ENCODE data around the gene SLC6A3. TPM values are rescaled to one million over a fixed set of nuclear protein-coding genes. Genes with fewer than 3 reads are reported as not detected.

SLC6A3 gene
- total RNA-seq, 2 donors from 2014 or later, result 0.18 TPM; not detected in 1

GRCh38 chr5:1380011-1380817 is 65.0 kb downstream of the SLC6A3 start:
- Mint-ChIP-seq H3K4me3 (no peak overlapping the region), H3K36me3 (ENCODE audit: low read depth) (no peaks in the 10 kb centered on the region), H3K27ac (no peak overlapping the region), H3K4me1 (no peaks in the 10 kb centered on the region), H3K27me3 (ENCODE audit: insufficient read depth) (peaks cover 56% of the 10 kb centered on the region), H3K9me3 (peaks cover 13% of the 10 kb centered on the region)
- WGBS, 2 experiments (ENCODE audit: insufficient coverage in 1 of 2, insufficient read length in 1 of 2), result 23 to 75% methylated on average over 4 to 34 of the region's 34 CpGs
- peak; percentile 100 for TF ChIP-seq CTCF (conservative IDR thresholded peaks at IDR 0.05)
- Histone ChIP-seq H3K27ac (ENCODE audit: low read depth, low read length) (no peak overlapping the region), H3K9ac (ENCODE audit: extremely low read depth, low read length, poor library complexity, severe bottlenecking) (no peak overlapping the region), H3K4me3 (ENCODE audit: low read length) (no peak overlapping the region), H3K36me3 (ENCODE audit: control insufficient read depth, insufficient read depth, low read length) (no peaks in the 10 kb centered on the region), H3K27me3 (ENCODE audit: control insufficient read depth, insufficient read depth, low read length, poor library complexity, severe bottlenecking) (peaks cover 38% of the 10 kb centered on the region), H3K9me3 (ENCODE audit: control insufficient read depth, low read length) (peaks cover 7% of the 10 kb centered on the region), H3K4me1 (ENCODE audit: control insufficient read depth, insufficient read depth, low read length) (no peaks in the 10 kb centered on the region)
- peak; percentile 91 for DNase-seq

GRCh38 chr5:1378866-1379659 is 66.2 kb downstream of the SLC6A3 start:
- no peak for DNase-seq
- Mint-ChIP-seq H3K27me3 (ENCODE audit: insufficient read depth) (peaks cover 52% of the 10 kb centered on the region), H3K4me3 (no peak overlapping the region), H3K4me1 (no peaks in the 10 kb centered on the region), H3K9me3 (peaks cover 13% of the 10 kb centered on the region), H3K36me3 (ENCODE audit: low read depth) (no peaks in the 10 kb centered on the region), H3K27ac (no peak overlapping the region)
- WGBS, 2 experiments (ENCODE audit: insufficient coverage in 1 of 2, insufficient read length in 1 of 2), result 92 to 94% methylated on average over 16 to 24 of the region's 24 CpGs
- TF ChIP-seq CTCF (conservative IDR thresholded peaks at IDR 0.05), result no peak
- H3K4me1 ChIP-seq (ENCODE audit: control insufficient read depth, insufficient read depth, low read length), result no peaks in the 10 kb centered on the region
- no peak overlapping the region for H3K9ac ChIP-seq (ENCODE audit: extremely low read depth, low read length, poor library complexity, severe bottlenecking)
- peaks cover 27% of the 10 kb centered on the region for H3K27me3 ChIP-seq (ENCODE audit: control insufficient read depth, insufficient read depth, low read length, poor library complexity, severe bottlenecking)
- no peak overlapping the region for H3K4me3 ChIP-seq (ENCODE audit: low read length)
- no peak overlapping the region for H3K27ac ChIP-seq (ENCODE audit: low read depth, low read length)
- peaks cover 7% of the 10 kb centered on the region for H3K9me3 ChIP-seq (ENCODE audit: control insufficient read depth, low read length)
- no peaks in the 10 kb centered on the region for H3K36me3 ChIP-seq (ENCODE audit: control insufficient read depth, insufficient read depth, low read length)

- Mint-ChIP-seq H3K27ac (no peak overlapping the region), H3K9me3 (peaks cover 13% of the 10 kb centered on the region), H3K4me1 (no peaks in the 10 kb centered on the region), H3K27me3 (ENCODE audit: insufficient read depth) (peaks cover 44% of the 10 kb centered on the region), H3K4me3 (no peak overlapping the region), H3K36me3 (ENCODE audit: low read depth) (no peaks in the 10 kb centered on the region)
- Histone ChIP-seq H3K27ac (ENCODE audit: low read depth, low read length) (no peak overlapping the region), H3K4me1 (ENCODE audit: control insufficient read depth, insufficient read depth, low read length) (no peaks in the 10 kb centered on the region), H3K27me3 (ENCODE audit: control insufficient read depth, insufficient read depth, low read length, poor library complexity, severe bottlenecking) (peaks cover 20% of the 10 kb centered on the region), H3K9me3 (ENCODE audit: control insufficient read depth, low read length) (peaks cover 7% of the 10 kb centered on the region), H3K4me3 (ENCODE audit: low read length) (no peak overlapping the region), H3K9ac (ENCODE audit: extremely low read depth, low read length, poor library complexity, severe bottlenecking) (no peak overlapping the region), H3K36me3 (ENCODE audit: control insufficient read depth, insufficient read depth, low read length) (no peaks in the 10 kb centered on the region)
- DNase-seq, result no peak
- WGBS, 2 experiments (ENCODE audit: insufficient coverage in 1 of 2, insufficient read length in 1 of 2), result 93 to 94% methylated on average over 12 to 18 of the region's 18 CpGs
- no peak for TF ChIP-seq CTCF (conservative IDR thresholded peaks at IDR 0.05)
Observed at GRCh38 chr5:1378096-1378495, 67.1 kb downstream of the SLC6A3 start.
